Liver (tissue), 9 donors: ENCODE results near the gene METTL15. TPM values are rescaled to one million over a fixed set of nuclear protein-coding genes. Genes with fewer than 3 reads are reported as not detected.

Experiments
- DNase-seq: peaks from one replicate; pipeline ENCODE4 v3.0.0-alpha.2; 2017; ENCODE audit warnings: low spot score
- H3K27ac ChIP-seq, 2 donors: one replicate each; pipeline ENCODE4 v1.7.0; 2013; ENCODE audit warnings: inconsistent platforms in 2 of 2, low read length in 2 of 2, control low read depth in 1 of 2, low read depth in 1 of 2, mild to moderate bottlenecking in 1 of 2
- H3K27me3 ChIP-seq, 4 donors: one replicate each; pipeline versions ENCODE4 v1.6.1 to v1.7.0; 2013; ENCODE audit warnings: low read length in 3 of 4, inconsistent platforms in 1 of 4, mild to moderate bottlenecking in 1 of 4, moderate library complexity in 1 of 4; ENCODE audit not compliant: control insufficient read depth in 4 of 4, insufficient read depth in 4 of 4
- H3K36me3 ChIP-seq, 4 donors: one replicate each; pipeline versions ENCODE4 v1.6.1 to v1.7.0; 2013; ENCODE audit warnings: low read length in 3 of 4, mild to moderate bottlenecking in 3 of 4, low read depth in 1 of 4, moderate library complexity in 1 of 4; ENCODE audit not compliant: control insufficient read depth in 4 of 4, insufficient read depth in 3 of 4
- H3K4me1 ChIP-seq, 4 donors: one replicate each; pipeline versions ENCODE4 v1.6.1 to v1.7.0; 2013; ENCODE audit warnings: low read length in 3 of 4, mild to moderate bottlenecking in 3 of 4, moderate library complexity in 1 of 4; ENCODE audit not compliant: control insufficient read depth in 4 of 4, insufficient read depth in 4 of 4
- H3K4me3 ChIP-seq, 3 donors: one replicate each; pipeline versions ENCODE4 v1.6.1 to v1.7.0; 2013; ENCODE audit warnings: low read length in 3 of 3, control low read depth in 1 of 3, low read depth in 1 of 3, mild to moderate bottlenecking in 1 of 3
- H3K9ac ChIP-seq, 2 donors: one replicate each; pipeline ENCODE4 v1.7.0; 2013; ENCODE audit warnings: low read length in 2 of 2, mild to moderate bottlenecking in 2 of 2, moderate library complexity in 2 of 2, control low read depth in 1 of 2, low read depth in 1 of 2
- H3K9me3 ChIP-seq, 4 donors: one replicate each; pipeline versions ENCODE4 v1.6.1 to v1.7.0; 2013; ENCODE audit warnings: low read length in 3 of 4; ENCODE audit not compliant: control insufficient read depth in 4 of 4
- ATF3 ChIP-seq: IDR thresholded peaks from 2 replicates; pipeline ENCODE4 v1.6.1; 2016; ENCODE audit warnings: antibody characterized with exemption
- CTCF ChIP-seq: fragments of 150-350 bp; IDR thresholded peaks from 2 replicates; pipeline ENCODE4 v1.5.1; 2017; ENCODE audit warnings: improper control_type of control experiment, low read depth, low read length; ENCODE audit not compliant: missing input control
- EGR1 ChIP-seq, 2 donors: IDR thresholded peaks; 2 replicates each; pipeline ENCODE4 v1.6.1; 2016 to 2018; ENCODE audit warnings: antibody characterized with exemption in 2 of 2, low read depth in 2 of 2
- FOXA1 ChIP-seq: IDR thresholded peaks from 2 replicates; pipeline ENCODE4 v1.6.1; 2016; ENCODE audit warnings: antibody characterized with exemption
- FOXA2 ChIP-seq: IDR thresholded peaks from 2 replicates; pipeline ENCODE4 v1.6.1; 2016; ENCODE audit warnings: antibody characterized with exemption
- GABPA ChIP-seq, 2 donors: IDR thresholded peaks in 1 of 2; conservative IDR thresholded peaks in 1 of 2; 2 replicates each; pipeline ENCODE4 v1.6.1; 2016; ENCODE audit warnings: antibody characterized with exemption in 2 of 2, mild to moderate bottlenecking in 1 of 2, moderate library complexity in 1 of 2
- HNF4A ChIP-seq, 2 donors: conservative IDR thresholded peaks; 2 replicates each; pipeline ENCODE4 v1.6.1; 2016; ENCODE audit warnings: antibody characterized with exemption in 2 of 2, mild to moderate bottlenecking in 2 of 2
- HNF4G ChIP-seq: IDR thresholded peaks from 2 replicates; pipeline ENCODE4 v1.6.1; 2016; ENCODE audit warnings: antibody characterized with exemption
- JUND ChIP-seq, 2 donors: IDR thresholded peaks; 2 replicates each; pipeline ENCODE4 v1.6.1; 2016; ENCODE audit warnings: antibody characterized with exemption in 2 of 2
- MAX ChIP-seq: IDR thresholded peaks from 2 replicates; pipeline ENCODE4 v1.6.1; 2016; ENCODE audit warnings: antibody characterized with exemption
- NR2F2 ChIP-seq: IDR thresholded peaks from 2 replicates; pipeline ENCODE4 v1.6.1; 2016; ENCODE audit warnings: antibody characterized with exemption
- RAD21 ChIP-seq, 2 donors: IDR thresholded peaks; 2 replicates each; pipeline ENCODE4 v1.6.1; 2016; ENCODE audit warnings: antibody characterized with exemption in 2 of 2, mild to moderate bottlenecking in 2 of 2
- REST ChIP-seq: IDR thresholded peaks from 2 replicates; pipeline ENCODE4 v1.6.1; 2016; ENCODE audit warnings: antibody characterized with exemption, mild to moderate bottlenecking
- RXRA ChIP-seq, 2 donors: IDR thresholded peaks; 2 replicates each; pipeline ENCODE4 v1.6.1; 2017 to 2018; ENCODE audit warnings: antibody characterized with exemption in 2 of 2, mild to moderate bottlenecking in 1 of 2
- SP1 ChIP-seq: IDR thresholded peaks from 2 replicates; pipeline ENCODE4 v1.6.1; 2018; ENCODE audit warnings: antibody characterized with exemption, mild to moderate bottlenecking
- TAF1 ChIP-seq: conservative IDR thresholded peaks from 2 replicates; pipeline ENCODE4 v1.6.1; 2016; ENCODE audit warnings: antibody characterized with exemption, mild to moderate bottlenecking
- YY1 ChIP-seq: IDR thresholded peaks from 2 replicates; pipeline ENCODE4 v1.6.1; 2016; ENCODE audit warnings: antibody characterized with exemption, mild to moderate bottlenecking
- ZBTB33 ChIP-seq: IDR thresholded peaks from 2 replicates; pipeline ENCODE4 v1.6.1; 2016; ENCODE audit warnings: antibody characterized with exemption
- polyA plus RNA-seq, 2 donors: library from polyadenylated mRNA; stranded (reverse) in 1 of 2; unstranded in 1 of 2; fragments of 200-250 nt in 1 of 2; fragments of >200 nt in 1 of 2; fragmentation: Nextera tagmentation in 1 of 2; extraction: Ambion mirVana in 1 of 2; gene quantifications; one replicate each; pipeline versions ENCODE4 v1.2.1 to v1.2.3, GENCODE V29; 2013 to 2015
- total RNA-seq, 2 donors: library from RNA; depleted of rRNA; stranded (reverse); fragments of >200 nt; gene quantifications; one replicate each; pipeline ENCODE4 v1.2.3, GENCODE V29; 2014
- donor health status: healthy.
- donor health status: healthy.
- donor health status: healthy.
- donor health status: healthy.
- donor health status: healthy.

The METTL15 gene
- total and polyA plus RNA-seq, 4 donors: 4.1 to 11.5 (median 8.1) TPM

- Histone ChIP-seq H3K4me1 (no peaks in the 10 kb centered on the region), H3K27me3 (no peaks in the 10 kb centered on the region), H3K9me3 (no peaks in the 10 kb centered on the region), H3K27ac (no peak overlapping the region), H3K9ac (no peak overlapping the region), H3K36me3 (no peaks in the 10 kb centered on the region), H3K4me3 (no peak overlapping the region)
- DNase-seq: no peak
- TF ChIP-seq GABPA (IDR thresholded peaks at IDR 0.05 in 1 of 2, conservative IDR thresholded peaks at IDR 0.05 in 1 of 2): no peak
- TF ChIP-seq REST: no peak
- TF ChIP-seq MAX: no peak
- no peak for TF ChIP-seq FOXA1
- no peak for TF ChIP-seq RAD21 (IDR thresholded peaks at IDR 0.05)
- no peak for TF ChIP-seq ATF3
- TF ChIP-seq EGR1 (IDR thresholded peaks at IDR 0.05; ENCODE audit: low read depth in 2 of 2): no peak
- TF ChIP-seq HNF4A (conservative IDR thresholded peaks at IDR 0.05): no peak
- TF ChIP-seq SP1: no peak
- TF ChIP-seq TAF1: no peak
- no peak for TF ChIP-seq RXRA (IDR thresholded peaks at IDR 0.05)
- TF ChIP-seq NR2F2: no peak
- TF ChIP-seq CTCF: no peak
- TF ChIP-seq HNF4G: no peak
- no peak for TF ChIP-seq JUND (IDR thresholded peaks at IDR 0.05)
- no peak for TF ChIP-seq FOXA2
- no peak for TF ChIP-seq ZBTB33
- no peak for TF ChIP-seq YY1
Observed at GRCh38 chr11:28257761-28258160, 149.6 kb downstream of the METTL15 start.
